WTC11 (cell line): ENCODE measurements around the gene SPATA31D4. TPM values are rescaled to one million over a fixed set of nuclear protein-coding genes. Genes with fewer than 3 reads are reported as not detected.

ENCODE experiments used
- ATAC-seq: fragments of 200-7000 bp; cut with Tn5 transposase; 2 replicates; pipeline ENCODE4 v1.10.0; 2021; ENCODE audit warnings: mild to moderate bottlenecking, moderate library complexity
- CTCF ChIA-PET: fragments of 300-600 bp; sonication (Branson Sonifier 250); formaldehyde crosslinking; loops from one replicate; lab custom pipeline; 2021; ENCODE audit warnings: antibody characterized with exemption; lab: Charles Lee
- POLR2A ChIA-PET: fragments of 350-600 bp; sonication (Branson Sonifier 250); formaldehyde crosslinking; loops from one replicate; lab custom pipeline; 2021; ENCODE audit warnings: antibody characterized with exemption; lab: Charles Lee
- DNase-seq: peaks from one replicate; pipeline ENCODE4 v3.0.0; 2021; ENCODE audit warnings: low spot score
- H3K27ac Mint-ChIP-seq: 2 replicates; pipeline ENCODE4 v1.8.0; 2021; ENCODE audit warnings: mixed read lengths
- H3K27me3 Mint-ChIP-seq: 2 replicates; pipeline ENCODE4 v1.8.0; 2021; ENCODE audit warnings: low read depth, mild to moderate bottlenecking, moderate library complexity, mixed read lengths
- H3K36me3 Mint-ChIP-seq: 2 replicates; pipeline ENCODE4 v1.8.0; 2021; ENCODE audit warnings: mixed read lengths
- H3K4me1 Mint-ChIP-seq: 2 replicates; pipeline ENCODE4 v1.8.0; 2022; ENCODE audit warnings: mixed read lengths
- H3K4me3 Mint-ChIP-seq: 2 replicates; pipeline ENCODE4 v1.8.0; 2021; ENCODE audit warnings: mild to moderate bottlenecking, moderate library complexity, mixed read lengths
- H3K9me3 Mint-ChIP-seq: 2 replicates; pipeline ENCODE4 v1.8.0; 2021; ENCODE audit warnings: mixed read lengths
- AR ChIP-seq: fragments of 250-450 bp; sonication (Bioruptor Pico); IDR thresholded peaks from 2 replicates; pipeline ENCODE4 v1.9.0; 2021; ENCODE audit warnings: mild to moderate bottlenecking
- CDX4 ChIP-seq: fragments of 250-450 bp; sonication (Bioruptor Pico); IDR thresholded peaks from 2 replicates; pipeline ENCODE4 v1.9.0; 2021; ENCODE audit warnings: moderate library complexity, mild to moderate bottlenecking, inconsistent platforms, borderline replicate concordance
- ELF4 ChIP-seq: sonication (generic); formaldehyde crosslinking; IDR thresholded peaks from 2 replicates; pipeline ENCODE4 v1.8.1; 2022; ENCODE audit warnings: low read depth, mild to moderate bottlenecking, moderate library complexity, missing genetic modification reagents
- ETV6 ChIP-seq: sonication (generic); formaldehyde crosslinking; IDR thresholded peaks from 2 replicates; pipeline ENCODE4 v1.8.1; 2022; ENCODE audit warnings: mild to moderate bottlenecking, missing genetic modification reagents
- FOXP1 ChIP-seq: sonication (generic); formaldehyde crosslinking; IDR thresholded peaks from 2 replicates; pipeline ENCODE4 v1.8.0; 2022; ENCODE audit warnings: missing genetic modification reagents, mild to moderate bottlenecking, moderate library complexity, borderline replicate concordance
- GABPB1 ChIP-seq: sonication (generic); formaldehyde crosslinking; IDR thresholded peaks from 2 replicates; pipeline ENCODE4 v1.8.1; 2023; ENCODE audit warnings: mild to moderate bottlenecking, missing genetic modification reagents
- JAZF1 ChIP-seq: fragments of 250-450 bp; sonication (Bioruptor Pico); IDR thresholded peaks from 2 replicates; pipeline ENCODE4 v1.9.0; 2021; ENCODE audit warnings: moderate library complexity, mild to moderate bottlenecking, inconsistent platforms
- MLX ChIP-seq: sonication (generic); formaldehyde crosslinking; IDR thresholded peaks from 2 replicates; pipeline ENCODE4 v1.8.1; 2023; ENCODE audit warnings: mild to moderate bottlenecking, missing genetic modification reagents, moderate library complexity
- NFYB ChIP-seq: sonication (generic); formaldehyde crosslinking; conservative IDR thresholded peaks from 2 replicates; pipeline ENCODE4 v1.8.0; 2022; ENCODE audit warnings: low read depth, missing genetic modification reagents
- NR2C2 ChIP-seq: sonication (generic); formaldehyde crosslinking; IDR thresholded peaks from 2 replicates; pipeline ENCODE4 v1.8.0; 2022; ENCODE audit warnings: mild to moderate bottlenecking, missing genetic modification reagents
- SMAD4 ChIP-seq: sonication (generic); formaldehyde crosslinking; IDR thresholded peaks from 2 replicates; pipeline ENCODE4 v1.8.0; 2022; ENCODE audit warnings: mild to moderate bottlenecking, missing genetic modification reagents
- ZNF138 ChIP-seq: sonication (generic); formaldehyde crosslinking; conservative IDR thresholded peaks from 2 replicates; pipeline ENCODE4 v1.8.1; 2022; ENCODE audit warnings: mild to moderate bottlenecking, moderate library complexity, missing genetic modification reagents
- ZNF232 ChIP-seq: sonication (generic); formaldehyde crosslinking; IDR thresholded peaks from 2 replicates; pipeline ENCODE4 v1.8.0; 2022; ENCODE audit warnings: mild to moderate bottlenecking, missing genetic modification reagents
- ZNF263 ChIP-seq: sonication (generic); formaldehyde crosslinking; IDR thresholded peaks from 2 replicates; pipeline ENCODE4 v1.8.1; 2022; ENCODE audit warnings: low read depth, mild to moderate bottlenecking, moderate library complexity, missing genetic modification reagents
- ZNF317 ChIP-seq: sonication (generic); formaldehyde crosslinking; IDR thresholded peaks from 2 replicates; pipeline ENCODE4 v1.8.1; 2023; ENCODE audit warnings: low read depth, mild to moderate bottlenecking, moderate library complexity, missing genetic modification reagents, borderline replicate concordance
- ZNF416 ChIP-seq: fragments of 250-450 bp; sonication (Bioruptor Pico); IDR thresholded peaks from 2 replicates; pipeline ENCODE4 v1.9.0; 2021; ENCODE audit warnings: mild to moderate bottlenecking, inconsistent platforms
- ZNF512 ChIP-seq: sonication (generic); formaldehyde crosslinking; IDR thresholded peaks from 2 replicates; pipeline ENCODE4 v1.8.1; 2022; ENCODE audit warnings: missing genetic modification reagents, borderline replicate concordance
- total RNA-seq: library from RNA; stranded (reverse); gene quantifications from 3 replicates; pipeline ENCODE4 v1.2.3, GENCODE V29; 2021
- TF ChIP-seq, protein P1 (sequence below): fragments of 200-600 bp; IDR thresholded peaks from 2 replicates; pipeline ENCODE4 v1.8.0; 2022; ENCODE audit warnings: antibody characterized with exemption
- TF ChIP-seq, protein P2 (sequence below): sonication (generic); formaldehyde crosslinking; IDR thresholded peaks from 2 replicates; pipeline ENCODE4 v1.8.0; 2023; ENCODE audit warnings: mild to moderate bottlenecking, missing genetic modification reagents
- TF ChIP-seq, protein P3 (sequence below): sonication (generic); formaldehyde crosslinking; IDR thresholded peaks from 2 replicates; pipeline ENCODE4 v1.8.0; 2022; ENCODE audit warnings: missing genetic modification reagents

The SPATA31D4 gene
- total RNA-seq, 1 experiment from 2014 or later, result not detected

DNA sequence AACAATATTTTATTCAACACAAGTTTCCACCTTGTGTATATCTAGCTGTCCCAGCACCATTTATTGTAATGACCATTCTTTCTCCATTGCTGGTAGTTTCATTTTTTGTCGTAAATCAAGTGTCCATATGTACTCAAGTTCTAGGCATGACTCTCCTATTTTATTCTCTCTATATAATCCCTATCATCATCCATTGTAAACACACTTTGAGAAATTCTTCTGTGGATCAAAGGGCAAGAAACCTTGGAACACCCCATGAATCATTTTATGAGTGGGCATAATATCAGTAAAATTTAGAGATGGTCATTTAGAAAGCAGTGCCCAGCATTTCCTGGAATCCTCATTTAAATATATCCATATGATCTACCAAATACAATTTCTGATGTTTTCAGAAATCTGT, 35.8 kb upstream of the SPATA31D4 start:
- Mint-ChIP-seq H3K27me3 (no peaks in the 10 kb centered on the region), H3K9me3 (peaks cover 12% of the 10 kb centered on the region; the same call in 1 of the 2 replicates), H3K4me3 (no peak overlapping the region), H3K27ac (no peak overlapping the region), H3K36me3 (no peaks in the 10 kb centered on the region), H3K4me1 (no peaks in the 10 kb centered on the region)
- POLR2A ChIA-PET, result no interaction called here
- CTCF ChIA-PET, result no interaction called here
- no peak for TF ChIP-seq GABPB1 (CRISPR knock-in tag)
- no peak for TF ChIP-seq JAZF1
- no peak for TF ChIP-seq ZNF232 (CRISPR knock-in tag)
- no peak for TF ChIP-seq ELF4
- TF ChIP-seq ETV6, result no peak
- no peak for TF ChIP-seq ZNF416 (CRISPR knock-in tag)
- ATAC-seq, result no peak
- no peak for DNase-seq

DNA sequence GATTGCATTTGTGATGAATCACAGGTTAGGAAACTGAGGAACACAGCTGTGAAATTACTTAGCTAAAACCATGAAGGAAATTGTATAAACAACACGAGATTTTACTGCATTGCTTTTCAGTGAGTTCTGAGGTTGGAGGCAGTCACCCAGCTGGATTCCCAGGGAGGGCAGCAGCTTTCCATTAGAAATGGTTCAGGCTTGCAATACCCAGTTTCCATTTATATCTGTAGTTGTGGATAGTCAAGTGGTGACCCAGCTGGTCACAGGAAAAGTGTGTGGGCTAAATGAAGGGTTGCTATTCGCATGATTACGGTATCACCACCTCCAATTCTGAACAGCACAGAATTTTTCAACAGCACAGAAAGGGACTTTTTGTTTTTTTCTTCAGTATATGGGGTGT, 34.3 kb upstream of the SPATA31D4 start:
- H3K4me1 Mint-ChIP-seq, result no peaks in the 10 kb centered on the region
- TF ChIP-seq NFYB (CRISPR knock-in tag) (no peak), ZNF317 (CRISPR knock-in tag) (no peak), FOXP1 (CRISPR knock-in tag) (no peak), NR2C2 (CRISPR knock-in tag) (no peak), CDX4 (CRISPR knock-in tag) (no peak), ZNF263 (CRISPR knock-in tag) (no peak), ZNF138 (no peak), AR (CRISPR knock-in tag) (no peak)
- TF ChIP-seq, protein P1, sequence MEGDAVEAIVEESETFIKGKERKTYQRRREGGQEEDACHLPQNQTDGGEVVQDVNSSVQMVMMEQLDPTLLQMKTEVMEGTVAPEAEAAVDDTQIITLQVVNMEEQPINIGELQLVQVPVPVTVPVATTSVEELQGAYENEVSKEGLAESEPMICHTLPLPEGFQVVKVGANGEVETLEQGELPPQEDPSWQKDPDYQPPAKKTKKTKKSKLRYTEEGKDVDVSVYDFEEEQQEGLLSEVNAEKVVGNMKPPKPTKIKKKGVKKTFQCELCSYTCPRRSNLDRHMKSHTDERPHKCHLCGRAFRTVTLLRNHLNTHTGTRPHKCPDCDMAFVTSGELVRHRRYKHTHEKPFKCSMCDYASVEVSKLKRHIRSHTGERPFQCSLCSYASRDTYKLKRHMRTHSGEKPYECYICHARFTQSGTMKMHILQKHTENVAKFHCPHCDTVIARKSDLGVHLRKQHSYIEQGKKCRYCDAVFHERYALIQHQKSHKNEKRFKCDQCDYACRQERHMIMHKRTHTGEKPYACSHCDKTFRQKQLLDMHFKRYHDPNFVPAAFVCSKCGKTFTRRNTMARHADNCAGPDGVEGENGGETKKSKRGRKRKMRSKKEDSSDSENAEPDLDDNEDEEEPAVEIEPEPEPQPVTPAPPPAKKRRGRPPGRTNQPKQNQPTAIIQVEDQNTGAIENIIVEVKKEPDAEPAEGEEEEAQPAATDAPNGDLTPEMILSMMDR, result no peak
- TF ChIP-seq, protein P2, sequence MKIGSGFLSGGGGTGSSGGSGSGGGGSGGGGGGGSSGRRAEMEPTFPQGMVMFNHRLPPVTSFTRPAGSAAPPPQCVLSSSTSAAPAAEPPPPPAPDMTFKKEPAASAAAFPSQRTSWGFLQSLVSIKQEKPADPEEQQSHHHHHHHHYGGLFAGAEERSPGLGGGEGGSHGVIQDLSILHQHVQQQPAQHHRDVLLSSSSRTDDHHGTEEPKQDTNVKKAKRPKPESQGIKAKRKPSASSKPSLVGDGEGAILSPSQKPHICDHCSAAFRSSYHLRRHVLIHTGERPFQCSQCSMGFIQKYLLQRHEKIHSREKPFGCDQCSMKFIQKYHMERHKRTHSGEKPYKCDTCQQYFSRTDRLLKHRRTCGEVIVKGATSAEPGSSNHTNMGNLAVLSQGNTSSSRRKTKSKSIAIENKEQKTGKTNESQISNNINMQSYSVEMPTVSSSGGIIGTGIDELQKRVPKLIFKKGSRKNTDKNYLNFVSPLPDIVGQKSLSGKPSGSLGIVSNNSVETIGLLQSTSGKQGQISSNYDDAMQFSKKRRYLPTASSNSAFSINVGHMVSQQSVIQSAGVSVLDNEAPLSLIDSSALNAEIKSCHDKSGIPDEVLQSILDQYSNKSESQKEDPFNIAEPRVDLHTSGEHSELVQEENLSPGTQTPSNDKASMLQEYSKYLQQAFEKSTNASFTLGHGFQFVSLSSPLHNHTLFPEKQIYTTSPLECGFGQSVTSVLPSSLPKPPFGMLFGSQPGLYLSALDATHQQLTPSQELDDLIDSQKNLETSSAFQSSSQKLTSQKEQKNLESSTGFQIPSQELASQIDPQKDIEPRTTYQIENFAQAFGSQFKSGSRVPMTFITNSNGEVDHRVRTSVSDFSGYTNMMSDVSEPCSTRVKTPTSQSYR, result no peak
- no peaks in the 10 kb centered on the region for H3K36me3 Mint-ChIP-seq
- ATAC-seq (no peak), DNase-seq (no peak)
- H3K9me3 Mint-ChIP-seq, result peaks cover 16% of the 10 kb centered on the region; the same call in 1 of the 2 replicates
- no peaks in the 10 kb centered on the region for H3K27me3 Mint-ChIP-seq
- ChIA-PET CTCF (no interaction called here), POLR2A (no interaction called here)
- no peak overlapping the region for H3K27ac Mint-ChIP-seq
- H3K4me3 Mint-ChIP-seq, result no peak overlapping the region

GRCh38 chr9:81894891-81895290, 33.3 kb upstream of the SPATA31D4 start:
- DNase-seq, result no peak
- CTCF ChIA-PET, result no interaction called here
- POLR2A ChIA-PET, result no interaction called here
- Mint-ChIP-seq H3K27me3 (no peaks in the 10 kb centered on the region), H3K4me1 (no peaks in the 10 kb centered on the region), H3K36me3 (no peaks in the 10 kb centered on the region), H3K9me3 (peaks cover 16% of the 10 kb centered on the region; the same call in 1 of the 2 replicates), H3K4me3 (no peak overlapping the region), H3K27ac (no peak overlapping the region)
- no peak for ATAC-seq
- TF ChIP-seq, protein P3, sequence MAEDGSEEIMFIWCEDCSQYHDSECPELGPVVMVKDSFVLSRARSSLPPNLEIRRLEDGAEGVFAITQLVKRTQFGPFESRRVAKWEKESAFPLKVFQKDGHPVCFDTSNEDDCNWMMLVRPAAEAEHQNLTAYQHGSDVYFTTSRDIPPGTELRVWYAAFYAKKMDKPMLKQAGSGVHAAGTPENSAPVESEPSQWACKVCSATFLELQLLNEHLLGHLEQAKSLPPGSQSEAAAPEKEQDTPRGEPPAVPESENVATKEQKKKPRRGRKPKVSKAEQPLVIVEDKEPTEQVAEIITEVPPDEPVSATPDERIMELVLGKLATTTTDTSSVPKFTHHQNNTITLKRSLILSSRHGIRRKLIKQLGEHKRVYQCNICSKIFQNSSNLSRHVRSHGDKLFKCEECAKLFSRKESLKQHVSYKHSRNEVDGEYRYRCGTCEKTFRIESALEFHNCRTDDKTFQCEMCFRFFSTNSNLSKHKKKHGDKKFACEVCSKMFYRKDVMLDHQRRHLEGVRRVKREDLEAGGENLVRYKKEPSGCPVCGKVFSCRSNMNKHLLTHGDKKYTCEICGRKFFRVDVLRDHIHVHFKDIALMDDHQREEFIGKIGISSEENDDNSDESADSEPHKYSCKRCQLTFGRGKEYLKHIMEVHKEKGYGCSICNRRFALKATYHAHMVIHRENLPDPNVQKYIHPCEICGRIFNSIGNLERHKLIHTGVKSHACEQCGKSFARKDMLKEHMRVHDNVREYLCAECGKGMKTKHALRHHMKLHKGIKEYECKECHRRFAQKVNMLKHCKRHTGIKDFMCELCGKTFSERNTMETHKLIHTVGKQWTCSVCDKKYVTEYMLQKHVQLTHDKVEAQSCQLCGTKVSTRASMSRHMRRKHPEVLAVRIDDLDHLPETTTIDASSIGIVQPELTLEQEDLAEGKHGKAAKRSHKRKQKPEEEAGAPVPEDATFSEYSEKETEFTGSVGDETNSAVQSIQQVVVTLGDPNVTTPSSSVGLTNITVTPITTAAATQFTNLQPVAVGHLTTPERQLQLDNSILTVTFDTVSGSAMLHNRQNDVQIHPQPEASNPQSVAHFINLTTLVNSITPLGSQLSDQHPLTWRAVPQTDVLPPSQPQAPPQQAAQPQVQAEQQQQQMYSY (CRISPR knock-in tag), result no peak
- TF ChIP-seq SMAD4 (CRISPR knock-in tag) (no peak), ZNF512 (CRISPR knock-in tag) (no peak), MLX (CRISPR knock-in tag) (no peak)
